Ishikawa (cell line): ENCODE data around the gene TIE1.

ENCODE experiments used
- CEBPB ChIP-seq: IDR thresholded peaks from 2 replicates; pipeline ENCODE4 v1.6.1; 2012
- CREB1 ChIP-seq: IDR thresholded peaks from 2 replicates; pipeline ENCODE4 v1.6.1; 2012; ENCODE audit warnings: low read depth
- EGR1 ChIP-seq: IDR thresholded peaks from 2 replicates; pipeline ENCODE4 v1.6.1; 2012
- EP300 ChIP-seq: IDR thresholded peaks from 2 replicates; pipeline ENCODE4 v1.6.1; 2012; ENCODE audit warnings: borderline replicate concordance
- FOXM1 ChIP-seq: IDR thresholded peaks from 2 replicates; pipeline ENCODE4 v1.6.1; 2012; ENCODE audit warnings: low read depth, borderline replicate concordance
- NFIC ChIP-seq: IDR thresholded peaks from 2 replicates; pipeline ENCODE4 v1.6.1; 2012
- RAD21 ChIP-seq: IDR thresholded peaks from 2 replicates; pipeline ENCODE4 v1.6.1; 2012; ENCODE audit warnings: low read depth
- REST ChIP-seq: IDR thresholded peaks from 2 replicates; pipeline ENCODE4 v1.6.1; 2012; ENCODE audit warnings: low read depth, mild to moderate bottlenecking
- TAF1 ChIP-seq: IDR thresholded peaks from 2 replicates; pipeline ENCODE4 v1.6.1; 2012; ENCODE audit warnings: low read depth, mild to moderate bottlenecking
- TCF12 ChIP-seq: IDR thresholded peaks from 2 replicates; pipeline ENCODE4 v1.6.1; 2012; ENCODE audit warnings: low read depth
- TEAD4 ChIP-seq: IDR thresholded peaks from 2 replicates; pipeline ENCODE4 v1.6.1; 2012
- USF1 ChIP-seq: IDR thresholded peaks from 2 replicates; pipeline ENCODE4 v1.6.1; 2012
- YY1 ChIP-seq: IDR thresholded peaks from 2 replicates; pipeline ENCODE4 v1.6.1; 2012; ENCODE audit warnings: low read depth
- ZBTB7A ChIP-seq: IDR thresholded peaks from 2 replicates; pipeline ENCODE4 v1.6.1; 2012; ENCODE audit warnings: low read depth
- TF ChIP-seq, protein P1 (sequence below): IDR thresholded peaks from 2 replicates; pipeline ENCODE4 v1.6.1; 2012

TIE1 gene

GRCh38 chr1:43352881-43353280, 52.1 kb downstream of the TIE1 start:
- TF ChIP-seq EP300 (no peak), CREB1 (no peak), USF1 (no peak), TAF1 (no peak), REST (no peak), FOXM1 (no peak), ZBTB7A (no peak), RAD21 (no peak), YY1 (no peak), TEAD4 (no peak), TCF12 (no peak), EGR1 (no peak), NFIC (no peak), CEBPB (no peak)
- TF ChIP-seq, protein P1, sequence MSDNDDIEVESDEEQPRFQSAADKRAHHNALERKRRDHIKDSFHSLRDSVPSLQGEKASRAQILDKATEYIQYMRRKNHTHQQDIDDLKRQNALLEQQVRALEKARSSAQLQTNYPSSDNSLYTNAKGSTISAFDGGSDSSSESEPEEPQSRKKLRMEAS = no peak

DNA sequence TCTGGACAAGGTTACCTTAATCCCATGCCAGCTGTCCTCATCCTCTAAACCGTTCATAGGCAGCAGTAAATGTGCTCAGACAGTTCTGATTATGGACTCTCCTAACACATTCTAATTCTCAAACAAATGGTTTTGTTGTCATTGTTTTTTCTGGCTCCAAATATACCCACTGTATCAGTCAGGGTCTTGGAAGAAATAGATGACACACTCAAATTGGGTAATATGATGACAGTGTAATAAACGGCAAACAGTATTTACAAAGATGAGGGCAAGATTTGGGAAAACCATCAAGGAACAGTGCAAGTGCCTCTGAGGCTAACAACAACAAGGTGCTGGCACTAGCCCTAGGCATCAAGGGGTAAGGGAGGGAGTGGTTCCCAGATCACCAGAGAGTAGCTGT, 53.7 kb downstream of the TIE1 start:
- no peak for TF ChIP-seq TCF12

- TF ChIP-seq YY1 = no peak
- no peak for TF ChIP-seq NFIC
- TF ChIP-seq ZBTB7A = no peak
- no peak for TF ChIP-seq REST
- TF ChIP-seq EGR1 = no peak
- TF ChIP-seq EP300 = no peak
- TF ChIP-seq TAF1 = no peak
- TF ChIP-seq, protein P1 = no peak
- TF ChIP-seq TCF12 = no peak
- TF ChIP-seq TEAD4 = no peak
- no peak for TF ChIP-seq CREB1
- no peak for TF ChIP-seq CEBPB
- TF ChIP-seq RAD21 = no peak
- TF ChIP-seq USF1 = no peak
- no peak for TF ChIP-seq FOXM1
These were observed 54.2 kb downstream of the TIE1 start for GRCh38 chr1:43354936-43355335.

GRCh38 chr1:43357251-43357650, 56.5 kb downstream of the TIE1 start:
- TF ChIP-seq EP300 (no peak), RAD21 (no peak), EGR1 (no peak), CEBPB (no peak)

DNA sequence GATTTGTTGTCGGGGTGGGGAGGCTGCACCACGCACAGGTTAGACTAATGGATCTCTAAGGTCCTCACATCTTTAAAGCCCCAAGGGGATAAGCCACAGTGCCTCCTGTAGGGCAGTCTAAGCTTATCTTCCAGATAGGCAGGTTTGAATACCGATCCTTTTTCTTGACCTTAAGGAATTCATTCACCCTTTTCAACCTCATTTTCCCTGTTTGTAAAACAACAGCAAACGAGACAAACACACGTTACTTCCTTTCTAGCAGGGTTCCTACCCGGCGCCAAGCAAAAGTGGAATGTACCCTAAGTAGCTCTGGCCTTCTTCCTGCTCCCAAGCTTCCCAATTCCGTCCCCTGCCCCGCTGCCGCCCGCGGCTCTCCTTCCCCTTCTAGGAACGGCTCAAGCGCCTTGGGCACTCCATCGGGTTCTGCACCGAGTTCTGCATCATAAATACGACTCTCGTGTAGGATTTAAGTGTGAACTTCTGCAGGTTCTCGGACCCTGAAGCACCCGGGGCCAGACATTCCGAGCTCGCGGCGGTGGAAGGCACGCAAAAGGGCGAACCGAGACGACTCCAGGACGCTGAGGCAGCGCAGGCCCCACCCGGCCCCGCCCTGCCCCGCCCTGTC, 57.5 kb downstream of the TIE1 start:
- TF ChIP-seq RAD21 = no peak; the same call in 1 of the 2 replicates
- no peak for TF ChIP-seq CEBPB
- no peak for TF ChIP-seq TCF12
- TF ChIP-seq USF1 = no peak
- no peak for TF ChIP-seq EGR1
- TF ChIP-seq YY1 = no peak; the same call in 1 of the 2 replicates
- peak; percentile 50 for TF ChIP-seq TAF1
- peak; percentile 50; the same call in 1 of the 2 replicates for TF ChIP-seq TEAD4
- TF ChIP-seq, protein P1 = no peak
- no peak for TF ChIP-seq NFIC
